GM12873 (cell line): ENCODE measurements around the gene CD247.

Source experiments
- TF ChIP-seq, protein P1 (sequence below): IDR thresholded peaks from 2 replicates; pipeline ENCODE4 v1.5.1; 2012; ENCODE audit warnings: low read depth, mild to moderate bottlenecking, moderate library complexity, low read length, control low read depth; ENCODE audit not compliant: insufficient read depth; ENCODE audit errors: missing control alignments

Gene CD247

DNA sequence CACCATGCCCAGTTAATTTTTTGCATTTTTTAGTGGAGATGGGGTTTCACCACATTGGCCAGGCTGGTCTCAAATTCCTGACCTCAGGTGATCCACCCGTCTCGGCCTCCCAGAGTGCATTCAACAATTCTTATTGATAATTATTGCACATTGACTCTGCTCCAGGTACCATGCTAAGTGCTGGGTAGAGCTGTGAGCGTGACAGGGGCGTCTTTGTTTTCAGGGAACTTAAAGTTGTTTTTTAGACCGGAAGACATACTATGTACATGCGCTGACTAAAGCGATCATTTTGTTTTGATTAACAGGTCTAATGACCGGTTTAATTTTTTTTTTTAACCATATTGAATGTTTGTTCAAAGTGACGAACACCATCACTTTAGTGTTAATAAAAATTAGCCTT, 4.0 kb downstream of the CD247 start:
- TF ChIP-seq, protein P1, sequence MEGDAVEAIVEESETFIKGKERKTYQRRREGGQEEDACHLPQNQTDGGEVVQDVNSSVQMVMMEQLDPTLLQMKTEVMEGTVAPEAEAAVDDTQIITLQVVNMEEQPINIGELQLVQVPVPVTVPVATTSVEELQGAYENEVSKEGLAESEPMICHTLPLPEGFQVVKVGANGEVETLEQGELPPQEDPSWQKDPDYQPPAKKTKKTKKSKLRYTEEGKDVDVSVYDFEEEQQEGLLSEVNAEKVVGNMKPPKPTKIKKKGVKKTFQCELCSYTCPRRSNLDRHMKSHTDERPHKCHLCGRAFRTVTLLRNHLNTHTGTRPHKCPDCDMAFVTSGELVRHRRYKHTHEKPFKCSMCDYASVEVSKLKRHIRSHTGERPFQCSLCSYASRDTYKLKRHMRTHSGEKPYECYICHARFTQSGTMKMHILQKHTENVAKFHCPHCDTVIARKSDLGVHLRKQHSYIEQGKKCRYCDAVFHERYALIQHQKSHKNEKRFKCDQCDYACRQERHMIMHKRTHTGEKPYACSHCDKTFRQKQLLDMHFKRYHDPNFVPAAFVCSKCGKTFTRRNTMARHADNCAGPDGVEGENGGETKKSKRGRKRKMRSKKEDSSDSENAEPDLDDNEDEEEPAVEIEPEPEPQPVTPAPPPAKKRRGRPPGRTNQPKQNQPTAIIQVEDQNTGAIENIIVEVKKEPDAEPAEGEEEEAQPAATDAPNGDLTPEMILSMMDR = no peak

DNA sequence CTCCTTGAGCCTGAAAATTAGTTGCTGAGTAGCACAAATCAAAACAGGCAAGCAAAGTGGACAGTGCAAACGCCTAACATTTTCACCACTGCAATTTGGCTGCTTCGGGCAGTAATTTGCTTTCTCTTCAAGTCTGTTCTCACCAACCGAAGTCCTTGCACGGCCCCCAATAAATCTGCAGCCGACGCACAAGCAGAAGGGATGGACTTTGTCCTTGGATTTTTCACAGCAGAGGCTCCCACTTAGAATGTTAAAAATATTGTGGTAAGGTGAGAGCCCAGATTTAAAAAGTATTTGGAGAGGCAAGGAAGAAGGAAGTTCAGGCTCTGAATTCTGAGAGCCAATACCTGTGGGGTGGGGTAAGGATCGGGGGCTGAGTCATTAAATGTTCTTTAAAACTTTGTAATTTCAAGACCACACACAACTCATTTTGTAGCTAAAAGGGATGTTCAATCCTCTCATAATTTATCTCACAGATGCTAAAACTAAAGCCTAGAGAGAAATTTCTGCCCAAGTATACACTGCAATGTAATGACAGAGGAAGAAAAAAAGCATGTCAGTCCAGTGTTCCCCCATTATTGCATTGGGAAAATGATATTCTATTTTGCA, 6.2 kb downstream of the CD247 start:
- TF ChIP-seq, protein P1 = no peak

DNA sequence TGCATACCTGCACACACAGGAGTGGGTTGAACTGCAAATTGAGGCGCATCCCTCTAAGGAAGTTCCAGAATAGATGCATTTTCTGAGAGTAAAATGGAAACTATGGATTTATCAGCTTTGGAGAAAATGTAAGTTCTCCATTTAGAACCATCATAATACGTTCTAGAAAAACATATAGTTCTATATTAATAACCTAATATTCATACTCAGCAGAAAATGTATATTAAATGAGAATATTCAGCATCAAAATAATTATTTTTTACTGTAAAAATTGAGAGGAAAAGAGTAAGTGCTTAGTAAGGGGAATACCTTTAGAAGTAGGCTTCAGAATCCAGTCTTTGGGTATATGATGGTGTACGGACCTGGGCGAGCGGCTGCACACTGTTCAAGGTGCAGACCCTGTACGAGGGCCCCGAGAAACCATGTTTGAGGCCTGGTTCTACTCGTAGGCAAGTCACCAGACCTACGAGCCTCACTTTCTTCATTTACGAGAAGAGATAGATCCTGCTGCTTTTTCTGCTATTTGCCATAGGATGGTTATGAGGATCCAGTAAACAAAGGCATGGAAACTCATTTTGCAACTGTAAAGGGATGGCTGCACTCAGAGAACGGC, 6.8 kb downstream of the CD247 start:
- TF ChIP-seq, protein P1 = no peak

DNA sequence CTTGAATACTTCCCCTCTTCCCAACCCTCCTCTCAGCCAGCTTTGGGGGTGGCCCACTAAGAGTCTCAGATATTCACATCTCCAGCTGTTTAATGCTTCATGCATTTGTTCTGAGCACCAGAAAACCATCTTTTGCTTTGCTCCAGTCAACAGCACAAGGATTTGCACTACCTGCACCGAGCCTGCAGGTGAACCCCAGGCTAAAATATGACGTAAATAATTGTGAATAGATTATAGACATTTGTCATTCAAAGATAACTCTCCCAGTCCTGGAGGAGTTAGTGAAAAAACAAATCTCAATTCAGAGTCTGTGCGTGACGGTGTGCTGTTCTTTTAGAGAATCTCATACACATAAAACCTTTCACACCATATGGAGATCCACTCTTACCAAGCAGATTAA, 7.4 kb downstream of the CD247 start:
- TF ChIP-seq, protein P1 = no peak

DNA sequence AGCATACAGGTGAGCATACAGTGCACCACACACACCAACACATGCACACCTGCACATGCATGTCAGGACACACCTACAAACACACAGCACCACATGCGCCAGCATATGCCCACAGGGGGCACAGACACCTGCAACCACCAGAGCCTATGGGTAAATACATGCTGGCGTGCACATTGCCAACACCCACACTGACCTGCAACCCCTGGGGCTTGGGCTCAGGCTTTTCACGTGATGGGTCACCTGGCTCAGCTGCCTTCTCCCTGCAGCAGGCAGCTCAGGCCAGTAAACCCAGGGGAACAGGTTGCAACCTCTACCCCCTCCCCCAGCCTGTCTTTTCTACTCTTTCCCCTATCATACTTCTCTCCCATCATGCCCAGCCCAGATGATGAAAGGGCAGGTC, 8.1 kb downstream of the CD247 start:
- TF ChIP-seq, protein P1 = no peak

DNA sequence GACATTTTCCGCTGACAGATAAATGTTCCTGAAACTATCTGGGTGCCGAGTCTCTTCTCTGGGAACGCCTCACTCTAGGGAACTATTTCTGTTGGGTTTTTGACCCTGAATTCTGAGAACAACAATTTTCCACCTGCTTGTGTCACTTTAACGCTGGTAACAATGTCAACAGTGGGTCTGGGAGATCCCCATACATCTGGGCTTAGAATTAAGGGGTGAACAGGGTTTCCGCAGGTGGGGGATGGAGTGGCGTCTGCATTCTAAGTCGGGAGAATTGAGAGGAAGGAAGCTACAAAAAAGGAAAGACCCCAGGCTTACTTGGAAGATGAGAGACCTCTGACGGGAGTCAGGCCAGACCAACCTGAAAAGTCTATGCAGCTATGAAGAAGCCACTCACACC, 8.7 kb downstream of the CD247 start:
- TF ChIP-seq, protein P1 = no peak

DNA sequence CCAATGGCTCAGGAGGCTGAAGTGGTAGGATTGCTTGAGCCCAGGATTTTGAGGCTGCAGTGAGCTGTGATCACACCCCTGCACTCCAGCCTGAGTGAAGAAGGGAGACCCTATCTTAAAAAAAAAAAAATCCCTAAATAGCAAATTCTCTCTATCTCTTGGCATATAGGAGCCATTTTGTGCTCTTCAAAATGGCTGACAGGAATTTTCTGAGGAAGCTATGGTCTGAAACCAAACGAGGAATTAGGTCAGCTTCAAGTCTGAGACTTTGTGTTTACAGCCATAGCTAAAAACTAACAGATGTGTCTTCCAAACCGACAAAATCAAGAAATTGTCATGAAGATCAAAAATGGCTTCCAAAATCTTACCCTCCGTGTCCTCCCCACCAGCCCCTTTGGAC, 10.6 kb downstream of the CD247 start:
- TF ChIP-seq, protein P1 = no peak
